Iris pigment epithelial cell (primary cell): Measurements from ENCODE around the gene ATP2A2.
A peak's percentile ranks its signal among the peaks of the same experiment; 100 is the strongest.
"Not testable (repeated sequence)": the region's sequence is repeated elsewhere in the genome, so short reads cannot be mapped to it uniquely, and the experiment has no call there.

ENCODE experiments used
- DNase-seq: peaks from one replicate; pipeline ENCODE4 v3.0.0-alpha.2; 2011; ENCODE audit warnings: low read depth

ATP2A2 gene

DNA sequence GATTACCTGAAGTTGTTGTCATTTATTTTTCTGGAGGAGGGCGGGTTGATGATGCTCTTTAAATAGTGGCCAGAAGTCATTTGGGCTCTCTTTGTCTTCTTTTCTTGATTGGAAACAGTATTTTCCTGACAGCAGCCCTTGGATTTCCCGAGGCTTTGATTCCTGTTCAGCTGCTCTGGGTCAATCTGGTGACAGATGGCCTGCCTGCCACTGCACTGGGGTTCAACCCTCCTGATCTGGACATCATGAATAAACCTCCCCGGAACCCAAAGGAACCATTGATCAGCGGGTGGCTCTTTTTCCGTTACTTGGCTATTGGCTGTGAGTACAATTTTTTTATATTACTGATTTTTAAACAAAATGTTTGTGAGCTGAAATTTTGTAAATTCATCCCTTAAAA is 62.1 kb downstream of the ATP2A2 start:
- no peak for DNase-seq

DNA sequence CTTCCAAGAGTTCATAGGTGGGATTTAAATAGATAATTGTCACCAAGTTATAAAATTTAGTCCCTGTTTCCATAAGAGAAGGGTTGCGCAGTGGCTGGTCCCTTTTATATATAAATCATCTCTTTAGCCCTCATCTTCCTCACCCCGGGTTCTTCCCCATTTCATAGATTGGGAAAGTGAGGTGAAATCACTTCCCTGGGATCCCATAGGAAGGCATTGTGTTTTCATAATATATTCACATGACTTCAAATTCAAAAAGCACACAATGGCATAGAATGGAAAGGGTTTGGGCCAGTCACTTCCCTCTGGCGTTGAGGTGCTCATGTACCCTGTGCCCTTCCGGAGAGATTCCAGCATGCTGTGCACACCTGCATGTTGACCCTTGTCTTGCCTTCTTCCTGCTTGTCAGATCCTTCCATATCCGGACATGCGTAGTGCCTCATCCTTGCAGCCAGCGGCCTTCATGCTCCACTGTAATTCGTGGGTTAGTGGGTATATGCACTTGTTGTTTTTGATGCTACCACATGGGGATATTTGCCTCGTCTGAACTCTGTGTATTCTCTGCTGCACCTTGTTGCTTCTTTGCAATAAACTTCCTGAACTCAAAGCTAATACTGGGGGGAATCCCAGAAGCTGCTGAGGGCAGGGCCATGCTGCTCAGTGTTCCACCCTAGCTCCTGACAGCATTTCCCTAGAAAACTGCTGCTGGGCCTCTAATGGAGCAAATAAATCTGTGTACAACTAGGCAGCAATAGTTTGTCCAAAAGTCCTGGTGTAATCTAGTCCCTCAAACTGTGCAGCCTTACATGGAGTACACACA is 62.9 kb downstream of the ATP2A2 start:
- no peak for DNase-seq

DNA sequence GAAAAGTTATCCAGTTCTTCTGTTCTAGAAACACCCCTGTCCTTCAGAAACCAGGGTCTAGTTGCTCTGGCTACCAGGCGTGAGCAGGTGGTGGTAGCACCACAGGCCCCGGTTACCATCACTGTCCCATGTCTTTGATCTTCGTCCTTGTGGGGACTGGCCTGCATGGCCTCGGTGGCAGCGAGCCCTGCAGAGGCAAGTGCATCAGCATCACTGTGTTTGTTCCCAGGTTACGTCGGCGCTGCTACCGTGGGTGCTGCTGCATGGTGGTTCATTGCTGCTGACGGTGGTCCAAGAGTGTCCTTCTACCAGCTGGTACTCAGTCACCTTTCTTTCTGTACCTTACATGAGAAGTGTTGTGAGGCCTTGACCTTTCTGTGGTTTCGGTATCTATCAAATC is 63.6 kb downstream of the ATP2A2 start:
- no peak for DNase-seq

DNA sequence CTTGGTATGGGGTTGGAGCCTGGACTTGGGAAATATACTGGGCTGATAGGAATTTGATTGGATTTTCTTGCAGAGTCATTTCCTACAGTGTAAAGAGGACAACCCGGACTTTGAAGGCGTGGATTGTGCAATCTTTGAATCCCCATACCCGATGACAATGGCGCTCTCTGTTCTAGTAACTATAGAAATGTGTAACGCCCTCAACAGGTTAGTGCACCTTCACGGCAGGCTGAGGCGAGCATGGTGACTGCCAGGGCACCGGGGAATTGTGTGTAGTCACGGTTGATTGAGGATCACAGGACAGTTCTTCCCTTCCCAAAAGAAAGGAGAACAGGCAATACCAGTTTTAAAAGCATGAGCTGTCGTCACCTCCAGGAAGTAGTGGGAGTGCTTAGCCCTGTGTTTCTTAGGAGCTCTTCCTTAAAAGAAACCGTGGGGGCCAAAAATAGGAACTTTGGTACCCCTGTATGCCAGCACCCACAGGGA is 64.2 kb downstream of the ATP2A2 start:
- no peak for DNase-seq

DNA sequence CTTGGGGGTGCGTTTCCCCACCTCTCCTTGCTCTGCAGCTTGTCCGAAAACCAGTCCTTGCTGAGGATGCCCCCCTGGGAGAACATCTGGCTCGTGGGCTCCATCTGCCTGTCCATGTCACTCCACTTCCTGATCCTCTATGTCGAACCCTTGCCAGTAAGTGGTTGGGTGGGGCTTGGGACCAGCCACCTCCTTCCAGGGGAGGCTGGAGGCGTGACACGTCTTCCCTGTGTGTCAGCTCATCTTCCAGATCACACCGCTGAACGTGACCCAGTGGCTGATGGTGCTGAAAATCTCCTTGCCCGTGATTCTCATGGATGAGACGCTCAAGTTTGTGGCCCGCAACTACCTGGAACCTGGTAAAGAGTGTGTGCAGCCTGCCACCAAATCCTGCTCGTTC is 64.9 kb downstream of the ATP2A2 start:
- no peak for DNase-seq

DNA sequence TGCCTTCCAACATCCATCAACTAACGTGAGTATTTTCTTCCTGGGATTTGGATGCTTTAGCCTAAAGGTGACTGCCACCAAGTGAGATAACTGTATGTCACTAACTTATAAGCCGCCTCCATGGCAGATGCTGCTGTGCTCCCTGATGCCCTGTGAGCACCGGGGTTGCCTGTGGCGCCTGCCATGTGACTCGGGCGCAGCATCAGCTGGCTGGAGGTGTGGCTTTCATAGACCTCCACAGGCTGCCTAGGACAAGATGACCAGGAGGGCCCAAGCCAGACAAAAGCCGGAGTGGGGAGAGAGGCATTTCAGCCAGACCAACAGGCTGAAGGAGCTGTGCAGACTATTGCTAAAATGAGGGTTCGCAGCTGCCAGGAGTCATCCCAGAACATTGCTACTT is 66.7 kb downstream of the ATP2A2 start:
- no peak for DNase-seq

DNA sequence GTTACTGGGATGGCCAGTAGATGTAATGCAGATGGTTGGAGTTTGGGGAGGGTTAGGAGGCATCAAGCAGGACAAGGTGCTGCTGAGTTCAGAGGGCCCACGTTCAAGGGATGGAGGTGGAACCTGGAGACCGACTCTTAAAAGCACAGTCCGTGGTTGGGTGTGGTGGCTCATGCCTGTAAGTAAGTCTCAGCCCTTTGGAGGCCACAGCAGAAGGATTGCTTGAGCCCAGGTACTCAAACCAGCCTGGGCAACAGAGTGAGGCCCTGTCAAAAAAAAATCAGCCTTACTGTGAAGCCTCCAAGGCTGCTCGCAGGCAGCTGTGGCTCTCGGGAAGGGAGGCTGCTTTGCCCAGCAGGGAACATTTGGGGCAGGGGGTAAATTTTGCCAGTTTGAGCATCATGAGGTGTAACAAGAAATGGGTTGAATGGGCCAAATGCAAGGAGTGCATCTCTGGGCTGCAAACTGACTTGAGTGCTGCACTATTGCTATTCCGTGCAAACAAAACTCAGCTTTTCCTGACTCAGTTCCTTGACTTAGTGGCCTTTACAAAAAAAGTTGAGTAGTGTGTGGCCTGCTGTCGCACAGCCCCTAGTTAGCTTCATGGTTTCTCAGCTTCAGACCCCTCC is 67.5 kb downstream of the ATP2A2 start:
- DNase-seq = no peak

DNA sequence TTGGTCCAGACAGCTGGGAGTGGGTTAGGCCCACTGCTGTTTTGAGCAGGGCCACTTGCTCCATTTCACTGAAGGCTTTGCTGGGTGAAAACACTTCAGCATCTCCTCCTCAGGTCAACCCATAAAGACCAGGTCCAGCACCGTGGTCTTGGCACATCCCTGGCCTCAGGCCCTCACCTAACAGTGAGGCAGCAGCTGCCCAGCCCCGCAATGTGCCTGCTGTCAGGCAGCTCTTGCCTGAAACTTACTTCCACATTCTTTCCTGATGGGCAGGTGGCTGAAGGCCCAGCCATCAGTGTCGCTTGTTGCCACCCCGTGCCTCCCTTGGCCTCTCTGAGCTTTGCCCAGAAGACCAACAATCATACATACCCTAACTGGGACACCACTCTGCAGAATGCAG is 68.0 kb downstream of the ATP2A2 start:
- DNase-seq = no peak

DNA sequence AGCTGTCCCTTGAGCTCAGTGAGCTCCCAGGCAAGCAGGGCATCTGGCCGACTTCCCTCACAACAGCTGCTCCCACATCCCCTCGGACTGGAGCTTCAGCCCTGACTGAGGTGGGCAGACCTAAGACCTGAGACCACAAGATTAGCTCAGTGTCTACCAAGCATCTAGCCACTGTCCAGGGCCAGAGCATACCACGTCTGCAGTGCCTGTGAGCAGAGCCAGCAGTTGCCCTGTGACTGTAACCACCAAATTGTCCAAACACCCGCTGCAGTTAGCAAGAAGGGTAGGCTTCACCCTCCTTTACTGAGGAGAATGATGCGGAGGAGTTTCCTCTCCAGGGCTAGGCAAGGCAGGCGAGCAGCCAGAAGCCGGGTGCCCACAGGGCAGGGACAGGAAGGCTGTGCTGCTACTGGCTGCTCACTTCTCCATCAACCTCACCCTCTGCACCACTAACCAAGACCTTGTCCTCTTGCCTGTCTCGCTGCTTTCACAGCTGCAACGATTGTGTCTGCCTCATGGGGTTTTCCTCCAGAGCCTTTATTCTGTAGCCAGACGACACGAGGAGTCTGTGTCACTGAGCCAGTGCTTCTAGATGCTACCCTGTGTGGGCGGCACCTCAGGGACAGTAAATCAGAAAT is 68.6 kb downstream of the ATP2A2 start:
- no peak for DNase-seq

DNA sequence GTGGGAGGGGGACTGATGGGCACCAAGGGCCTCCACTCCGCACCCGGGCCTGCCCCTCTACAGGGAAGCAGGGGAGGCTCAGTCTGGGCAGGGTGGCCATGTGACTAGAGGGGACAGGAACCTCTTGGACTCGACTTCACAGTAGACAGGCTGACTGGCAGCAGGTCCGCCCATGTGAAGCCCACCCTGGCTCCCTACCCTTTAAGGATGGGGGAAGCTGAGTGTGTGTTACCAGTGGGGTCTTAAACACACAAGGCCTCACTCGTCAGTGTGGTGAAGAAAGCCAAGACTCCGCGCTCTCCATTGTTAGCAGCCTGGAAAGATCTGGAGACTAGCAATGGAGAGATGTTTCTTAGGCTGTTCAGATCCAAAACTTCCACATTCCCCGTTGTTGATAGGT is 70.1 kb downstream of the ATP2A2 start:
- no peak for DNase-seq

DNA sequence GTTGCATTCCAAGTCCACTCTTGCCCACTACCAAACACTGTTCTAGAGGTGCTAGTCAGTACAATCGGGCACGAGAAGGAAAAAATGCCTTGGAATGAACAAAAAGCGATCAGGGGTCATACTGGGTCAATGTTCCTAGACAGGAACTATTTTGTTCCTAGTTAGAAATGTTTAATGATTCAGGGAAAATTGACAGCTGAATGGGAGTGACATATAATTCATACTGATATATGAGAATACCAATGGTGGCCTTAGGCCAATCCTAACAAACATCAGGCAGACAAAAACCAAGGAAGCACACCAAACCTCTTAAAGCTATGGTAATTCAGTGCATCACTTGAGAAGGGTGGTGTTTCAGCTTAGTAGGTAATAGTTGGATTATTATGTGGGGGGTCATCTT is 71.4 kb downstream of the ATP2A2 start:
- DNase-seq = no peak

DNA sequence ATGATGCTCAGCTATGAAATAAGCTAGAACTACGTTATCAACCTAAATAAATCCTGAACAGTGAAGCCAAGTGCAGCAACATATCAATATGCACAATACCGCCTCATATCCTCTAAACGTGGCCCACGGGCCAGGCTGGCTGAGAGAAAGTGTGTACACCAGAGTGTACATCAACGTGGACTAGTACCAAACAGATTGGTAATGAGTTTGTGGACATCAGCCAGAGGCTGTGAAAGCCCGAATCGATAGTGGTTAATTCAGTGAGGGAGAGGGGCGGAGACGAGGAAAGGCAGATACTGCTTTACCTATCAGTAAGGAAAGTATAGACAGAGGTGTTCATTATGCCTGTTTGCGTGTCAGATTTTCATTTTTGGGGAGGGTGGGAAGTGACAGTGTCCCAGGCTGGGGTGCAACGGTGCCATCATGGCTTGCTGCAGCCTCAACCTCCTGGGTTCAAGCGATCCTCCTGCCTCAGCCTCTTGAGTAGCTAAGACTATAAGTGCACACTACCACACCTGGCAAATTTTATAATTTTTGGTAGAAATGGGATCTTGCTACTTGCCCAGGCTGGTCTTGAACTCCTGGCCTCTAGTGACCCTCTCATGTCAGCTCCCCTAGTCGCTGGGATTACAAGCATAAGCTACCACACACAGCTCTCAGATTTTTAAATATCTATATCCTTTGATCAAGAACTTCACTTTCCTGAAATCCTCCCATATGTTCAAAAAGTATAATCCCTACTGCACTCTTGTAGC is 72.3 kb downstream of the ATP2A2 start:
- DNase-seq = no peak

DNA sequence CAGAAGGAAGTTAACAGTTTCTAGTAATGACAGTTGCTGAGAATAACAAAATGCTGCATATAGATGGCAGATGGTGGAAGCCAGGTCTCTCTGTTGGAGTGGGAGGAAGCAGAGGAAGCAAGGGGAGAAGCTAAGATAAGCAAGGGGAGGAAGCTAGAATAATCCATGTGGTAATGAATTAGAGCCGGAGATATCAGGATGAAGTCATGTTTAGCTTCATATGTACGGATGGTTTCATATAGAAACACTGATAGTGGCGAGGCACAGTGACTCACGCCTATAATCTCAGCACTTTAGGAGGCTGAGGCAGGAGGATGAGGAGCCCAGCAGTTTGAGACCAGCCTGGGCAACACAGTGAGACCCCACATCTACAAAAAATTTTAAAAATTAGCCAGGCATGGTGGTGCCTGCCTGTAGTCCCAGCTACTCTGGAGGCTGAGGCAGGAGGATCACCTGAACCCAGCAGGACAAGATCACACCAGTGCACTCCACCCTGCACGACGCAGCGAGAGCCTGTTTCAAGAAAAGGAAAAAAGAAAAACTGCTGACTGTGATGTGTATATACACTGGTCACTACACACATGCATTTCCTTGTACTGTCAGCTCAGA is 73.2 kb downstream of the ATP2A2 start:
- peak; percentile 23 for DNase-seq

DNA sequence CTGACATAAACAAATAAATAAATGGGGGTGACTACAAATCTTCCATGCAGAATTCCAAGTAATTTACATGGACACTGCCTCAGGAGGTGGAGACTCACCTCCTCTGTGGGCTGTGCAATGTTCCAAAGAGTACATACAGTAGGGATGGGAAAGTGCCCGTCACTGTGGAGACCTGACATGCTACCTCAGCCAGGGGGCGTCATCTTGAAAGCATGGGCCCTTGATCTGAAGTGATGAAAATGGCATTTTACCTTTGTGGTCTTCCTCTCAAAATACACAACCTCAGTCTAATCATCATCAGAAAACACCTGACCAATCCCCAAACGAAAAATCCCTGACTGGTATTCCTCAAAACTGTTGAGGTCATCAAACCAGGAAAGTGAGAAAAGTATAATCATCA is 74.0 kb downstream of the ATP2A2 start:
- DNase-seq = peak; percentile 34

DNA sequence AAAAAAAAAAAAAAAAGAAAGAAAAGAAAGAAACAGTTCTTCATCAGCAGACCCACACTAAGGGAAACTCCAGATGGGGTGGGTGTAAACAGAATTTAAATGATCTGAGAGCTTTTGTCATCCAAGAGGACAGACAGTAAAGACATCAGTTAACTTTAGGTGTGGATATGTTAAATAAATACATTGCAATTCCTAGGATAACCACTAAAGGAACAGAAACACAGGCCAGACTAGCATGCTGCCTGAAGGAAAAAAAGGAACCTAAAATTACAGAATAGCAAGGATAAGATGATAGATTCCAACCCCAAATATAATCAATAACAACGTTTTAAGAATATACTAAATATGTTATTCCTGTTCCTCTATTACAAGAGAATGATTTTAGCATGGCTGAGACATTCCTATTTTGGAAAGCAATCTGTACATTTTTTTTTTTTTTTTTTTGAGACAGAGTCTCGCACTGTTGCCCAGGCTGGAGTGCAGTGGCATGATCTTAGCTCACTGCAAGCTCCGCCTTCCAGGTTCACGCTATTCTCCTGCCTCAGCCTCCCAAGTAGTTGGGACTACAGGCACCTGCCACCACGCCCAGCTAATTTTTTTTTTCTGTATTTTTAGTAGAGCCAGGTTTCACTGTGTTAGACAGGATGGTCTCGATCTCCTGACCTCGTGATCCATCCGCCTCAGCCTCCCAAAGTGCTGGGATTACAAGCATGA is 77.5 kb downstream of the ATP2A2 start:
- DNase-seq = not testable (repeated sequence)

DNA sequence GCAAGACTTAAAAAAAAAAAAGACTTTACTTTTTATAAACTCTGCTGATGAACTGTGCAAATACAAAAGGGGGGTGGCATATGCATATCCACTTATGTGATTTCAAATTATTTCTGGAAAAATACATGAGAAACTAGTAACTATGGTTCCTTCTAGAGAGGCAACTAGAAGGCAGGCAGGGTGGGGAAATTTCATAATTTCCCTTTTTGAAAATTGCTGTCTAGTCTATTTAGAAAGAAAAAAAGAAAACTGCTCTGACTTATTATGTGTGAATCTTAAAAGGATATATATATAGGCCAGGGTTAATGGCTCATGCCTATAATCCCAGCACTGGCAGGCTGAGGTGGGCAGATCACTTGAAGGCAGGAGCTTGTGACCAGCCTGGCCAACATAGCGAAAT is 80.2 kb downstream of the ATP2A2 start:
- DNase-seq = no peak

DNA sequence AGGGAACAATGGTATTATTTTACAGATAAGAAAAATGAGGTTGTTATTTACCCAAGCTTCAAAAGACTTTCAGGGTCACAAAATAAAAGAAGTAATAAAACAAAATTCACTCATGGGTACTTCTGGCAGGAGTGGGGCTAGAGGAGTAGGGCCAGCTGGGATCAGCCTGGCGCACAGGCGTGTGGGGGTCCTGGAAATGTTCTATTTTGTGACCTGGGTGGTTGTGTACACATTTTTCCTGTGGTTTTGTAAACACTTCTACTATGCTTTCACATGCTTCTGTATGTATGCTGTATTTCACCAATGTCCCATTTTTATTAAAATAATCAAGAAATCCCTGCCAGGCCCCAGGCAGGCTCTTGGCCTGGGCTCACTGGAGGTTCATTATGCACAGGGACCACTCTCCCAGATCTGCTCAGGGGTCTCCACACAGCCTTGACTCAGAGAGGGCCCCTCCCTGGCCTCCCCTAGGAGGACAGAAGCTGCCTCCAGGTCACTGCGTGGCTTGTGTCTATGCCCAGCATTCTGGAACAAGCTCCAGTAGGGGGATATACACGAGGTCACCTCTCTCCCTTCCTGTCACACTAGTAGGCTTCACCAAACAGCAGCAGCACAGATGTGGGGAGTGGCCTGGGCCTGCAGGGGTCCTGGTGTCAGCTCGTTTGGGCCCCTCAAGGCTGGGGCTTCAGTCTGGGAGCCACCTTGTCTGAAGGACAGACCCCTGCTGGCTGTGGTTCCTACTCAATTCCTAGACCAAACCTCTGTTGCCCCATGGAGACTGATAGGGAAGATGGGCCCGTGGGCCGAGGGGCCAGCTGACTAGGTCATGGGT is 84.7 kb downstream of the ATP2A2 start:
- no peak for DNase-seq

DNA sequence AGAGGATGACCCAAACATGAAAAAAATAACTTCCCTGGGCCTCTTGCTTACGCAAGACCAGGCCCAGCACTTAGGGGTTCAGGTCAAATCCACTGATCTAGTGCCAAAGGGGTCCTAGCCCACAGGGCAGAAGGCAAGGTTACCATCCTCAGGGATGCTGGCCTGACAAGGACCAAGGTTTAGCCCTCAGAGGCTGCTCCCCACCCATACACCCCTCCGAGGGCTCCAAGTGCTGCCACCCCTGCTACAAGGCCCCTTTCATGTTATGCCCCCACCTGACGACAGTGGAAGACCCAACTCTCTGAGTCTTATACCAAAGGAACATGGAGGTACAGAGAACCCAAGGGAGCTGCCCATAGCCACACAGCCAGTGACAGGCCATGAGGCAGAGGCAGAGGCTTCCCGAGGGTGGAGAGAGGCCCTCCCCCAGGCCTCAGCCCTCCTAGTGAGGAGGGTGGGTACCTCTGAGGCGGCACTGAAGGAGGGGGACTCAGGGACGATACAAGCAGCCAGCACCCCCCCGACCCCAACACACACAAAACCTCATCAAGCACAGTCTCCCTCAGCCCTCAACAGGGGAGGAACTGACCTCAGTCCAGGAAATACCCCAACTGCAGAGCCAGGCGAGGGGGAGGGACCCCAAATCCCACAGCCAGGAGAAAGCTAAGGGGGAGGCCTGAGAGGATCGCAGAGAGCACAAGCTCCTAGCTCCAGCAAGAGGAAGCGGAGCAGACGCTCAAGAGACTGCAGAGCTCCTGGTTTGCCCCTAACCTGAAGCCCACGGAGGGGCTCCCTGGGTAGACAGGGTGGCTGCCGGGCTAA is 85.5 kb downstream of the ATP2A2 start:
- peak; percentile 50 for DNase-seq

DNA sequence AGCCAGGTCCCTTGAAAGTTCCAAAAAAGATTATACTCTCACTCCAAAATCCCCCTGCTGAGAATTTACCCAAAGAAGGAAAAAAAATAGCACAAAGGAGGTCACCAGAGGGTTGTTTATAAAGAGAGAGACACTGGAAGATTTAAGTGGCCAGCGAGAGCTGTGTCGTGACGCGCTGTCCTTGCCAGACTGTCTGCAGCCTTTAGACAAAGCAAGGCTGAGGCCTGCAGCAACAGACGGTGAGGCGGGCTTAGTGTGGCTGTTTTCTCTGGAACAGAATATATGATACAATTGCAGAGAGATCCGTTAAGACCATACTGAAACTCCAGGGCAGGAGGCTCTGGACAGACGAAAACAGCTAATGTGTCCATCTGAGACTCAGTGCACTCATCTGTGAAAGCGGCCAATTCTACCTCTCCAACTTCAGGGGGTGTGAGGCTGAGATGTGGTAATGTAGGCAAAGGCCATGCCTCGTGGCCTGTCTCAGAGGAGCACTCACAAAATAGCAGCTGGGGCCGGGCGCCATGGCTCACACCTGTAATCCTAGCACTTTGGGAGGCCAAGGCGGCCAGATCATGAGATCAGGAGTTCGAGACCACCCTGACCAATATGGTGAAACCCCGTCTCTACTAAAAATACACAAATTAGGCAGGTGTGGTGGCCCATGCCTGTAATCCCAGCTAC is 86.3 kb downstream of the ATP2A2 start:
- DNase-seq = peak; percentile 67
